Measurements from ENCODE around the gene CCDC106.

GRCh38 chr19:55674459-55674840 lies 26.4 kb downstream of the CCDC106 start:
- TF ChIP-seq CTCF (conservative IDR thresholded peaks at IDR 0.05; ENCODE audit: low read length) (no peak), EZH2phosphoT487 (IDR thresholded peaks at IDR 0.05; ENCODE audit: borderline replicate concordance) (no peak)

Measured in Loucy (cell line).